Right lobe of liver (tissue), 6 donors: Measurements from ENCODE around the gene CACNA2D1. TPM values are rescaled to one million over a fixed set of nuclear protein-coding genes. Genes with fewer than 3 reads are reported as not detected.
"Not testable (repeated sequence)": the region's sequence is repeated elsewhere in the genome, so short reads cannot be mapped to it uniquely, and the experiment has no call there.

Experiments used
- ATAC-seq, 4 donors: fragments of 200-7000 bp; cut with Tn5 transposase; one replicate each; pipeline ENCODE4 v1.9.1; 2020; ENCODE audit warnings: mild to moderate bottlenecking in 4 of 4, moderate library complexity in 4 of 4
- DNase-seq, 3 donors: peaks; one replicate each; pipeline ENCODE4 v3.0.0-alpha.2; 2020
- H3K27ac ChIP-seq, 3 donors: fragments of 200-600 bp; one replicate each; pipeline ENCODE4 v1.8.0; 2022
- H3K27me3 ChIP-seq, 2 donors: fragments of 200-600 bp; one replicate each; pipeline ENCODE4 v1.8.0; 2022
- H3K36me3 ChIP-seq, 4 donors: fragments of 200-600 bp; sonication (generic) in 1 of 4; one replicate each; pipeline versions ENCODE4 v1.5.1 to v1.8.0; 2017 to 2022; ENCODE audit warnings: control low read depth in 1 of 4
- H3K4me1 ChIP-seq, 4 donors: fragments of 200-600 bp; sonication (generic) in 1 of 4; one replicate each; pipeline versions ENCODE4 v1.5.1 to v1.8.0; 2017 to 2022; ENCODE audit warnings: control low read depth in 1 of 4
- H3K4me3 ChIP-seq, 3 donors: fragments of 200-600 bp; one replicate each; pipeline ENCODE4 v1.8.0; 2022
- H3K9me3 ChIP-seq, 4 donors: fragments of 200-600 bp; sonication (generic) in 1 of 4; one replicate each; pipeline versions ENCODE4 v1.5.1 to v1.8.0; 2017 to 2022; ENCODE audit warnings: control low read depth in 1 of 4
- POLR2A ChIP-seq: fragments of 450-650 bp; IDR thresholded peaks from one replicate; pipeline ENCODE4 v1.6.1; 2017; ENCODE audit warnings: antibody characterized with exemption, mild to moderate bottlenecking
- WGBS: methylation state at CpG from one replicate; pipeline ENCODE4 v1.1.6; 2018; ENCODE audit warnings: low coverage, low lambda C conversion rate; ENCODE audit not compliant: insufficient coverage; ENCODE audit errors: missing lambda C conversion rate; 5-methylcytosine and 5-hydroxymethylcytosine counted together
- intact Hi-C, 2 donors: fragments of 100-400 bp; cut with DNase I; formaldehyde crosslinking; loops; one replicate each; pipeline versions ENCODE4 v1.11.2 to v1.14.1; 2022
- total RNA-seq, 6 experiments: library from RNA; depleted of rRNA in 2 of 6; stranded (reverse); fragments of >200 nt in 2 of 6; fragmentation: NEBNext Ultra II Directional in 3 of 6; extraction: Animal tissue kit (Norgen Biotek cat#: 25700) in 3 of 6; gene quantifications; one replicate each; pipeline versions ENCODE4 v1.1.0 to v1.2.4, GENCODE V29; 2016 to 2023
- TF ChIP-seq, protein P1 (sequence below), 4 donors: fragments of 200-600 bp in 3 of 4; fragments of 450-650 bp in 1 of 4; IDR thresholded peaks; one replicate each; pipeline versions ENCODE4 v1.5.1 to v1.8.0; 2016 to 2022; ENCODE audit warnings: antibody characterized with exemption in 4 of 4, mild to moderate bottlenecking in 2 of 4
- donor health status: DM: no; HTN: yes; CAD: no.
- donor health status: DM: no; HTN: no; CAD: no.
- donor health status: DM: no; HTN: no; CAD: no.
- donor health status: DM: no; HTN: yes; CAD: no.
- donor health status: DM: no; HTN: yes; CAD: no.

The CACNA2D1 gene
- total RNA-seq, 6 experiments from 2014 or later = 1.3 to 6.0 (median 2.2) TPM

- WGBS = 67% methylated on average over 1 of the region's 1 CpG
- no peak for DNase-seq
Measured at GRCh38 chr7:82152858-82153257, 290.7 kb downstream of the CACNA2D1 start.

GRCh38 chr7:82146491-82146890 lies 297.1 kb downstream of the CACNA2D1 start:
- WGBS = 61% methylated on average over 3 of the region's 4 CpGs

More at GRCh38 chr7:82152858-82153257, 290.7 kb downstream of the CACNA2D1 start:
- TF ChIP-seq POLR2A = no peak
- TF ChIP-seq, protein P1, sequence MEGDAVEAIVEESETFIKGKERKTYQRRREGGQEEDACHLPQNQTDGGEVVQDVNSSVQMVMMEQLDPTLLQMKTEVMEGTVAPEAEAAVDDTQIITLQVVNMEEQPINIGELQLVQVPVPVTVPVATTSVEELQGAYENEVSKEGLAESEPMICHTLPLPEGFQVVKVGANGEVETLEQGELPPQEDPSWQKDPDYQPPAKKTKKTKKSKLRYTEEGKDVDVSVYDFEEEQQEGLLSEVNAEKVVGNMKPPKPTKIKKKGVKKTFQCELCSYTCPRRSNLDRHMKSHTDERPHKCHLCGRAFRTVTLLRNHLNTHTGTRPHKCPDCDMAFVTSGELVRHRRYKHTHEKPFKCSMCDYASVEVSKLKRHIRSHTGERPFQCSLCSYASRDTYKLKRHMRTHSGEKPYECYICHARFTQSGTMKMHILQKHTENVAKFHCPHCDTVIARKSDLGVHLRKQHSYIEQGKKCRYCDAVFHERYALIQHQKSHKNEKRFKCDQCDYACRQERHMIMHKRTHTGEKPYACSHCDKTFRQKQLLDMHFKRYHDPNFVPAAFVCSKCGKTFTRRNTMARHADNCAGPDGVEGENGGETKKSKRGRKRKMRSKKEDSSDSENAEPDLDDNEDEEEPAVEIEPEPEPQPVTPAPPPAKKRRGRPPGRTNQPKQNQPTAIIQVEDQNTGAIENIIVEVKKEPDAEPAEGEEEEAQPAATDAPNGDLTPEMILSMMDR (IDR thresholded peaks at IDR 0.05) = no peak
- no peak overlapping the region for H3K4me3 ChIP-seq
- no peaks in the 10 kb centered on the region for H3K36me3 ChIP-seq
- H3K27me3 ChIP-seq = no peaks in the 10 kb centered on the region
- intact Hi-C loops = no loop called here
- H3K27ac ChIP-seq = no peak overlapping the region
- ATAC-seq = no peak
- H3K9me3 ChIP-seq = no peaks in the 10 kb centered on the region
- H3K4me1 ChIP-seq = no peaks in the 10 kb centered on the region

GRCh38 chr7:82142263-82142864 lies 301.2 kb downstream of the CACNA2D1 start:
- H3K9me3 ChIP-seq = no peaks in the 10 kb centered on the region
- H3K27me3 ChIP-seq = no peaks in the 10 kb centered on the region
- no peaks in the 10 kb centered on the region for H3K4me1 ChIP-seq
- no peak overlapping the region for H3K27ac ChIP-seq
- ATAC-seq (no peak), DNase-seq (no peak)
- intact Hi-C loops = no loop called here
- H3K4me3 ChIP-seq = no peak overlapping the region
- H3K36me3 ChIP-seq = no peaks in the 10 kb centered on the region
- no peak for TF ChIP-seq POLR2A
- TF ChIP-seq, protein P1 (IDR thresholded peaks at IDR 0.05) = no peak

More at GRCh38 chr7:82146491-82146890, 297.1 kb downstream of the CACNA2D1 start:
- no peak for ATAC-seq
- H3K27me3 ChIP-seq = no peaks in the 10 kb centered on the region
- no peak overlapping the region for H3K4me3 ChIP-seq
- no peaks in the 10 kb centered on the region for H3K9me3 ChIP-seq
- intact Hi-C loops = no loop called here
- no peaks in the 10 kb centered on the region for H3K4me1 ChIP-seq
- no peak overlapping the region for H3K27ac ChIP-seq
- no peak for DNase-seq
- H3K36me3 ChIP-seq = no peaks in the 10 kb centered on the region
- TF ChIP-seq, protein P1 (IDR thresholded peaks at IDR 0.05) = no peak
- no peak for TF ChIP-seq POLR2A

GRCh38 chr7:82141427-82141826 lies 302.1 kb downstream of the CACNA2D1 start:
- DNase-seq (no peak), ATAC-seq (no peak)
- Histone ChIP-seq H3K36me3 (no peaks in the 10 kb centered on the region), H3K9me3 (no peaks in the 10 kb centered on the region), H3K4me1 (no peaks in the 10 kb centered on the region), H3K27me3 (no peaks in the 10 kb centered on the region), H3K27ac (no peak overlapping the region), H3K4me3 (no peak overlapping the region)
- intact Hi-C loops = no loop called here
- TF ChIP-seq, protein P1 (IDR thresholded peaks at IDR 0.05) = no peak
- no peak for TF ChIP-seq POLR2A
- WGBS = 66% methylated on average over 7 of the region's 7 CpGs

- H3K27ac ChIP-seq, H3K4me1 ChIP-seq, H3K4me3 ChIP-seq, DNase-seq, H3K9me3 ChIP-seq, intact Hi-C loops, H3K36me3 ChIP-seq, ATAC-seq, H3K27me3 ChIP-seq: not testable (repeated sequence)
- WGBS = 81% methylated on average over 14 of the region's 14 CpGs
Measured at GRCh38 chr7:82140608-82141007, 303.0 kb downstream of the CACNA2D1 start.
